ENCODE data around the gene KSR2.

The KSR2 gene

DNA sequence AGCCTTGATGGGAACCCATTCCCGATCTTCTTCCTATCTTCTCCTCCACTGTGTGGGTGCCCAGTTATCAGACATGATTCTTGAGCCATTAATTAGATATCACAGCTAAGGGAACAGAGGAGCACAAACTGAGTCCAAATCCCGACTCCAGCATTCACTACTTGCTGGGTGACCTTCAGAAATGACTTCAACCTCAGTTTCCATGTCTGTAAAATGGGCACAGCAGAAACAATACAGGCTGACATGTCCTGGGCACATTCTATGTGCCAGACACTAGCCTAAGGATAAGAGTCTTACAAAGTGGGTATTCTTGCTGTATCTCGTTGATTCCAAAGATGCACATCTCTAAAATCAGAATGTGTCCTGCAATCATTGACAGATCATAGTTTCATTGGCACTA, 478.7 kb downstream of the KSR2 start:
- H3K4me3 ChIP-seq (ENCODE audit: low read depth, low read length) = no peak overlapping the region
- no peak for DNase-seq (ENCODE audit: low read depth)
- TF ChIP-seq, protein P1, sequence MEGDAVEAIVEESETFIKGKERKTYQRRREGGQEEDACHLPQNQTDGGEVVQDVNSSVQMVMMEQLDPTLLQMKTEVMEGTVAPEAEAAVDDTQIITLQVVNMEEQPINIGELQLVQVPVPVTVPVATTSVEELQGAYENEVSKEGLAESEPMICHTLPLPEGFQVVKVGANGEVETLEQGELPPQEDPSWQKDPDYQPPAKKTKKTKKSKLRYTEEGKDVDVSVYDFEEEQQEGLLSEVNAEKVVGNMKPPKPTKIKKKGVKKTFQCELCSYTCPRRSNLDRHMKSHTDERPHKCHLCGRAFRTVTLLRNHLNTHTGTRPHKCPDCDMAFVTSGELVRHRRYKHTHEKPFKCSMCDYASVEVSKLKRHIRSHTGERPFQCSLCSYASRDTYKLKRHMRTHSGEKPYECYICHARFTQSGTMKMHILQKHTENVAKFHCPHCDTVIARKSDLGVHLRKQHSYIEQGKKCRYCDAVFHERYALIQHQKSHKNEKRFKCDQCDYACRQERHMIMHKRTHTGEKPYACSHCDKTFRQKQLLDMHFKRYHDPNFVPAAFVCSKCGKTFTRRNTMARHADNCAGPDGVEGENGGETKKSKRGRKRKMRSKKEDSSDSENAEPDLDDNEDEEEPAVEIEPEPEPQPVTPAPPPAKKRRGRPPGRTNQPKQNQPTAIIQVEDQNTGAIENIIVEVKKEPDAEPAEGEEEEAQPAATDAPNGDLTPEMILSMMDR (conservative IDR thresholded peaks at IDR 0.05; ENCODE audit: low read depth, low read length) = no peak

DNA sequence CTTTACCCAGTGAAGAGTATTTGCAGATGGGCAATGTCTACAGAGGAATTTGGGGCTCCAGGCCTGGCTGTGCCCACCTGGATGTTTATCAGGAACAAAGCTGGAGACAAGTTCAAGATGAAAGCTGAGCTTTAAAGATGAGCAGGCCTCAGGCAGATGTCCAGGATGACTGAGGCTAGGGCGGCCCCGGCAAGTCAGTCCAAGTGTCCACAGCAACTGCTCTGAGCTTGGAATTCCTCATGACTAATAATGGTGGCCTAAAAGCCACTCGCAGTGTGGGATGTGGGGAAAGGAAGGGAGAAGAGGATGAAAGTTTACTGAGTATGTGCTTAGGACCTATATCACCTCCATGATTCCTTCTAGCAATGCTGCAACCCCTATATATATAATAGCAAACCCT, 479.1 kb downstream of the KSR2 start:
- TF ChIP-seq, protein P1 (conservative IDR thresholded peaks at IDR 0.05; ENCODE audit: low read depth, low read length) = no peak
- no peak for DNase-seq (ENCODE audit: low read depth)
- no peak overlapping the region for H3K4me3 ChIP-seq (ENCODE audit: low read depth, low read length)

- H3K4me3 ChIP-seq (ENCODE audit: low read depth, low read length) = no peak overlapping the region
- TF ChIP-seq, protein P1 (conservative IDR thresholded peaks at IDR 0.05; ENCODE audit: low read depth, low read length) = no peak
- no peak for DNase-seq (ENCODE audit: low read depth)
Measured at GRCh38 chr12:117486840-117487659, 481.7 kb downstream of the KSR2 start.

GRCh38 chr12:117485984-117486839, 482.6 kb downstream of the KSR2 start:
- TF ChIP-seq, protein P1 (conservative IDR thresholded peaks at IDR 0.05; ENCODE audit: low read depth, low read length) = no peak
- H3K4me3 ChIP-seq (ENCODE audit: low read depth, low read length) = no peak overlapping the region
- DNase-seq (ENCODE audit: low read depth) = no peak

- no peak for DNase-seq (ENCODE audit: low read depth)
- no peak overlapping the region for H3K4me3 ChIP-seq (ENCODE audit: low read depth, low read length)
- TF ChIP-seq, protein P1 (conservative IDR thresholded peaks at IDR 0.05; ENCODE audit: low read depth, low read length) = no peak
Measured at GRCh38 chr12:117484901-117485300, 483.9 kb downstream of the KSR2 start.

GRCh38 chr12:117483501-117483900, 485.3 kb downstream of the KSR2 start:
- DNase-seq (ENCODE audit: low read depth) = no peak
- TF ChIP-seq, protein P1 (conservative IDR thresholded peaks at IDR 0.05; ENCODE audit: low read depth, low read length) = no peak
- no peak overlapping the region for H3K4me3 ChIP-seq (ENCODE audit: low read depth, low read length)

Measured in choroid plexus epithelial cell (primary cell).